ENCODE measurements around the gene VAMP3.

The VAMP3 gene

GRCh38 chr1:7813677-7814373 lies 42.7 kb downstream of the VAMP3 start:
- no peak for DNase-seq (ENCODE audit: low read depth)

- DNase-seq (ENCODE audit: low read depth), result no peak
These were observed 50.2 kb downstream of the VAMP3 start for GRCh38 chr1:7821282-7821681.

GRCh38 chr1:7824701-7825100 lies 53.6 kb downstream of the VAMP3 start:
- DNase-seq (ENCODE audit: low read depth), result no peak

- no peak for DNase-seq (ENCODE audit: low read depth)
These were observed 55.3 kb downstream of the VAMP3 start for GRCh38 chr1:7826363-7826762.

GRCh38 chr1:7827126-7827955 lies 56.2 kb downstream of the VAMP3 start:
- DNase-seq (ENCODE audit: low read depth), result no peak

Data from HS-27A (cell line).